ENCODE results near the gene ADARB2.

DNA sequence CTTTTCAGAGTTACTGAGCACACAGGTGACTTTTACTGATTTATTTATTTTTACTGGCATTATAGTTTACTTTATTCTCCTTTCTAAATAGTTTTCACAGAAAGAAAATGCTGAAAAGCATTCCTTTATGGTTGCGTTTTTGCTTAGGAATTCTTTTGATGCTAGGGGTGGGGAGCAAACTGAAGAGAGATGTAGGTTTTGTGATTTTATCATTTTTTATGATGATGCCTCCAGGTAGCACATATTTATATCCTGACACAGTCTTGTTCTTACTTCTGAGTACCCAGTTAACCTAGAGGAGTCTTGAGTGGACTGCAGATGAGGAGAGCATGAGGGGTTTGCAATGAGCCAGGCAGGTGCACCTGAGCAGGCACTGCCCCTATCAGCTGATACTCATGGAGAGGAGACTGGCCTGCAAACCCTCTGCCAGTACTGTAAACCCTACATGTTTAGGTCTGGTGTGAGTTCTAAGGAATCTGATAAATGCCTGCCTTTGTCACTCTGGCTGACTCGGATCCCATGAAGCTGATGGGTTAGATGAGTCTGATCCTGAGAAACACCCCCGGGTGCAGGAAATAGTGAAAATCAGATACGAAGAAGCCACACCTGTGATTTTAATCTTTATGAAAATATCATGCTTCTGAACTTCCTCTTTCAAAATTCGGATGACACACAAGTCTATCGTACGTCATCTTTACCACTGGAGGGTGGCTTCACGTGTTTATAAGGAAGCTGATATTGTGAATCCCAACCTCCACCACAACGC, 378.3 kb downstream of the ADARB2 start:
- TF ChIP-seq CTCF (IDR thresholded peaks at IDR 0.05), result no peak
- no peak for TF ChIP-seq POLR2A (IDR thresholded peaks at IDR 0.05)

Measured in Peyer's patch (tissue), 4 donors.